ENCODE results near the gene ALDH5A1.

The ALDH5A1 gene

DNA sequence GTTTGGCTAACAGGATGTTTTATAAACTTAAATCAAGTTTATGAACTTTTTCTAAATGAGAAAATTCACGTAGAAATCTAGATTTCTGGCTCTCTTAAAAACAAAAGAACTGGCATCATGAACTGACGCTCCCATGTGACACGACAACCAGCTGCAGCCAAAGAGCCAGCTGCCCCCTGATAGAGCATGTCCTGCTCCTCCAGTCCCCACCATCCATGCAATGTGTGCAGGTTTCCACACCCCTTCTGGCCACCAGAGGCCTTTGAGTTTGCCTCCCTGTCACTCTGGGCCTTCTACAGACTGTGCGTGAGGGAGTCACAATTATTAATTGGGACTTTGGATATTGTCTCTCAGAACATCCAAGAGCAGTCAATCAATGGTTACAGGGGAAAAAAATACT lies 3.8 kb upstream of the ALDH5A1 start:
- no peak for TF ChIP-seq CTCF (IDR thresholded peaks at IDR 0.05; ENCODE audit: poor library complexity, severe bottlenecking)
- Histone ChIP-seq H3K4me3 (ENCODE audit: severe bottlenecking) (no peak overlapping the region), H3K27me3 (ENCODE audit: insufficient read depth, poor library complexity, severe bottlenecking) (no peaks in the 10 kb centered on the region), H3K27ac (ENCODE audit: poor library complexity, severe bottlenecking) (no peak overlapping the region), H3K9me3 (ENCODE audit: severe bottlenecking) (no peaks in the 10 kb centered on the region), H3K4me1 (ENCODE audit: insufficient read depth, poor library complexity, severe bottlenecking) (no peaks in the 10 kb centered on the region), H3K36me3 (ENCODE audit: low read depth) (no peaks in the 10 kb centered on the region)
- ATAC-seq (ENCODE audit: low read depth), result no peak
- DNase-seq (ENCODE audit: low spot score), result no peak

- Histone ChIP-seq H3K36me3 (ENCODE audit: low read depth) (no peaks in the 10 kb centered on the region), H3K27me3 (ENCODE audit: insufficient read depth, poor library complexity, severe bottlenecking) (no peaks in the 10 kb centered on the region), H3K9me3 (ENCODE audit: severe bottlenecking) (no peaks in the 10 kb centered on the region), H3K4me3 (ENCODE audit: severe bottlenecking) (no peak overlapping the region), H3K4me1 (ENCODE audit: insufficient read depth, poor library complexity, severe bottlenecking) (no peaks in the 10 kb centered on the region), H3K27ac (ENCODE audit: poor library complexity, severe bottlenecking) (no peak overlapping the region)
- DNase-seq (ENCODE audit: low spot score), result no peak
- ATAC-seq (ENCODE audit: low read depth), result no peak
- no peak for TF ChIP-seq CTCF (IDR thresholded peaks at IDR 0.05; ENCODE audit: poor library complexity, severe bottlenecking)
These were observed 2.3 kb upstream of the ALDH5A1 start for GRCh38 chr6:24492475-24492874.

- ATAC-seq (ENCODE audit: low read depth), result peak; percentile 77
- Histone ChIP-seq H3K27me3 (ENCODE audit: insufficient read depth, poor library complexity, severe bottlenecking) (no peaks in the 10 kb centered on the region), H3K27ac (ENCODE audit: poor library complexity, severe bottlenecking) (no peak overlapping the region), H3K4me3 (ENCODE audit: severe bottlenecking) (peak overlapping the region; percentile 49), H3K9me3 (ENCODE audit: severe bottlenecking) (no peaks in the 10 kb centered on the region), H3K4me1 (ENCODE audit: insufficient read depth, poor library complexity, severe bottlenecking) (no peaks in the 10 kb centered on the region), H3K36me3 (ENCODE audit: low read depth) (no peaks in the 10 kb centered on the region)
- no peak for TF ChIP-seq CTCF (IDR thresholded peaks at IDR 0.05; ENCODE audit: poor library complexity, severe bottlenecking)
- DNase-seq (ENCODE audit: low spot score), result no peak
These were observed 586 bp upstream of the ALDH5A1 start for GRCh38 chr6:24493945-24494820.

DNA sequence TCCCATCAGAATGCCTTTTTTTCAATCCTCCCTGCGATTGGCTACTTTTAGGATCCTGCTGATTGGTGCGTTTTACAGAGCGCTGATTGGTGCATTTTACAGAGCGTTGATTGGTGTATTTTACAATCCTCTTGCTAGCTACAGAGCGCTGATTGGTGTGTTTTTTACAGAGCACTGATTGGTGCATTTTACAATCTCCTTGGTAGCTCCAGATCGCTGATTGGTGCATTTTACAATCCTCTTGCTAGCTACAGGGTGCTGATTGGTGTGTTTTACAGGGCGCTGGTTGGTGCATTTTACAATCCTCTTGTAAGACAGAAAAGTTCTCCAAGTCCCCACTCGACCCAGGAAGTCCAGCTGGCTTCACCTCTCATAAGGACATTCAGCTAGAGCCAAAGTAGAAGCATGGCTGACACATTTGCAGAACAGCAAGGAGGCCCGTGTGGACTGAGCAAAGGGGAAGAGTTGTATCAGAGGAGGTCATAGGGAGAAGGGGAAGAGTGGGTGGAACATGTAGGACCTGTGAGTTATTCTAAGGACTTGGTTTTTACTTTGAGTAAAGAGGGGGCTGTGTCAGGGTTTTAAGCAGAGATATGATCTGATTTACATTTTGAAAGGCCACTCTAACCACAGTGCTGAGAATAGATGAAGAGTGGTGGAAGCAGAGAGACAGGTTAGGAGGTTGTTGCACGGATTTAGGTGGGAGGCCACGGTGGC lies 2.6 kb downstream of the ALDH5A1 start:
- no peaks in the 10 kb centered on the region for H3K27me3 ChIP-seq (ENCODE audit: insufficient read depth, poor library complexity, severe bottlenecking)
- no peak for TF ChIP-seq CTCF (IDR thresholded peaks at IDR 0.05; ENCODE audit: poor library complexity, severe bottlenecking)
- no peak overlapping the region for H3K4me3 ChIP-seq (ENCODE audit: severe bottlenecking)
- no peak overlapping the region for H3K27ac ChIP-seq (ENCODE audit: poor library complexity, severe bottlenecking)
- no peaks in the 10 kb centered on the region for H3K36me3 ChIP-seq (ENCODE audit: low read depth)
- ATAC-seq (ENCODE audit: low read depth) (no peak), DNase-seq (ENCODE audit: low spot score) (no peak)
- no peaks in the 10 kb centered on the region for H3K9me3 ChIP-seq (ENCODE audit: severe bottlenecking)
- H3K4me1 ChIP-seq (ENCODE audit: insufficient read depth, poor library complexity, severe bottlenecking), result no peaks in the 10 kb centered on the region
